A549 treated with Hydrocortisone at 1 μM for 4 hours (cell line): ENCODE results near the gene MAGEB6B. TPM values are rescaled to one million over a fixed set of nuclear protein-coding genes. Genes with fewer than 3 reads are reported as not detected.

Source experiments
- total RNA-seq: library from RNA; stranded (reverse); fragments of 200-300 nt; extraction: Qiagen RNA extraction; gene quantifications from 5 replicates; pipeline ENCODE4 v1.2.3, GENCODE V29; 2022

The MAGEB6B gene
- total RNA-seq: not detected in 5 replicates

GRCh38 chrX:26160301-26160700, at the start of gene MAGEB6B:
Gene MAGEB6B, plus strand, starts transcription at chrX:26160601. Its CDS starts 0 bp downstream, at chrX:26160601.

GRCh38 chrX:26138274-26138673, 22.1 kb upstream of the MAGEB6B start, which contains the start of gene MAGEB18:
Gene MAGEB18, plus strand, starts transcription at chrX:26138343. Its CDS starts 643 bp downstream, at chrX:26138986.

GRCh38 chrX:26192204-26192603, 31.8 kb downstream of the MAGEB6B start, which contains the start of gene MAGEB6:
Gene MAGEB6, plus strand, starts transcription at chrX:26192440. Its CDS starts 1,407 bp downstream, at chrX:26193847.

Other genes starting within 250 kb of the MAGEB6B start
- not detected in 5 replicates for gene MAGEB18, start 22.3 kb upstream of the MAGEB6B start, total RNA-seq
- gene MAGEB6, start 31.8 kb downstream of the MAGEB6B start, total RNA-seq: 0.03 to 0.15 TPM (median 0.07 TPM) in 4 of 5 replicates, not detected in the other
- gene MAGEB5, start 55.6 kb downstream of the MAGEB6B start, total RNA-seq: not detected in 5 replicates